HCT116 (cell line): ENCODE results near the gene COL18A1. TPM values are rescaled to one million over a fixed set of nuclear protein-coding genes. Genes with fewer than 3 reads are reported as not detected.

ENCODE experiments used
- ATAC-seq: fragments of 200-7000 bp; cut with Tn5 transposase; 2 replicates; pipeline ENCODE4 v1.9.1; 2020; ENCODE audit warnings: mild to moderate bottlenecking, moderate library complexity
- BruUV-seq: library from RNA; stranded (reverse); fragments of 400-500 nt; replicated peaks from 2 replicates; lab custom pipeline; 2021; lab: Mats Ljungman, UMichigan
- CTCF ChIA-PET: fragments of 300-600 bp; sonication (Branson Sonifier 250); formaldehyde crosslinking; loops from one replicate; lab custom pipeline; 2021; ENCODE audit warnings: antibody characterized with exemption; lab: Charles Lee
- POLR2A ChIA-PET: fragments of 300-600, 350-600 bp; sonication (Branson Sonifier 250); formaldehyde crosslinking; loops from one replicate; lab custom pipeline; 2021; ENCODE audit warnings: antibody characterized with exemption; lab: Charles Lee
- RAD21 ChIA-PET, 2 experiments: fragments of 300-600 bp; sonication (Branson Sonifier 250); formaldehyde crosslinking; loops; one replicate each; lab custom pipeline; 2023; ENCODE audit warnings: low total read pairs in 2 of 2; ENCODE audit not compliant: uncharacterized antibody in 2 of 2, unreplicated experiment in 2 of 2, low non-redundant PET in 1 of 2; lab: Charles Lee
- DNase-seq: peaks from one replicate; pipeline ENCODE4 v3.0.0-alpha.2; 2010; ENCODE audit warnings: low read depth, low spot score
- H2AFZ ChIP-seq: fragments of 200-600 bp; shearing (Covaris generic), sonication (generic); 2 replicates; pipeline ENCODE4 v1.6.1; 2017; ENCODE audit warnings: low read depth, mixed run types, mixed read lengths, antibody characterized with exemption, low read length; ENCODE audit not compliant: poor library complexity, severe bottlenecking
- H3K27ac ChIP-seq: 2 replicates; pipeline ENCODE4 v1.5.1; 2012; ENCODE audit warnings: low read depth, low read length
- H3K27me3 ChIP-seq: fragments of 200-600 bp; sonication (generic); 2 replicates; pipeline ENCODE4 v1.6.1; 2016; ENCODE audit warnings: mixed run types, low read length, mixed read lengths; ENCODE audit not compliant: insufficient read depth
- H3K36me3 ChIP-seq, 2 experiments: fragments of 200-500 bp in 1 of 2; fragments of 200-600 bp in 1 of 2; sonication (Bioruptor generic) in 1 of 2; sonication (generic) in 1 of 2; 2 replicates each; pipeline versions ENCODE4 v1.5.1 to v1.6.1; 2014 to 2016; ENCODE audit warnings: low read length in 2 of 2, inconsistent platforms in 1 of 2, mixed read lengths in 1 of 2, mixed run types in 1 of 2; ENCODE audit not compliant: insufficient read depth in 2 of 2, control insufficient read depth in 1 of 2
- H3K4me1 ChIP-seq, 2 experiments: fragments of 200-600 bp in 1 of 2; sonication (generic) in 1 of 2; 2 replicates each; pipeline versions ENCODE4 v1.5.1 to v1.6.1; 2012 to 2017; ENCODE audit warnings: low read length in 2 of 2, inconsistent platforms in 1 of 2, mild to moderate bottlenecking in 1 of 2, mixed read lengths in 1 of 2, mixed run types in 1 of 2, moderate library complexity in 1 of 2; ENCODE audit not compliant: insufficient read depth in 2 of 2, control insufficient read depth in 1 of 2
- H3K4me2 ChIP-seq: fragments of 200-600 bp; sonication (generic); 2 replicates; pipeline ENCODE4 v1.6.1; 2017; ENCODE audit warnings: mixed run types, low read length, mixed read lengths
- H3K4me3 ChIP-seq, 2 experiments: fragments of 200-600 bp in 1 of 2; sonication (generic) in 1 of 2; replicated peaks in 1 of 2; 2 replicates each; pipeline ENCODE4 v1.5.1; 2011 to 2016; ENCODE audit warnings: low read length in 2 of 2, control low read depth in 1 of 2, low read depth in 1 of 2, mild to moderate bottlenecking in 1 of 2, mixed read lengths in 1 of 2, mixed run types in 1 of 2
- H3K79me2 ChIP-seq: fragments of 200-600 bp; sonication (generic); 2 replicates; pipeline ENCODE4 v1.6.1; 2017; ENCODE audit warnings: mild to moderate bottlenecking, mixed run types, low read length, moderate library complexity, mixed read lengths; ENCODE audit not compliant: insufficient read depth
- H3K9ac ChIP-seq: fragments of 200-600 bp; sonication (generic); 2 replicates; pipeline ENCODE4 v1.6.1; 2016; ENCODE audit warnings: low read length, mixed read lengths
- H3K9me2 ChIP-seq: fragments of 200-600 bp; sonication (generic), shearing (Covaris generic); 2 replicates; pipeline ENCODE4 v1.6.1; 2017; ENCODE audit warnings: mixed run types, mild to moderate bottlenecking, moderate library complexity; ENCODE audit not compliant: insufficient read depth
- H3K9me3 ChIP-seq, 2 experiments: fragments of 200-500 bp in 1 of 2; fragments of 200-600 bp in 1 of 2; sonication (Bioruptor generic) in 1 of 2; sonication (generic) in 1 of 2; 2 replicates each; pipeline ENCODE4 v1.6.1; 2014 to 2017; ENCODE audit warnings: low read length in 2 of 2, mixed read lengths in 2 of 2, inconsistent platforms in 1 of 2, low read depth in 1 of 2, mild to moderate bottlenecking in 1 of 2, mixed run types in 1 of 2, moderate library complexity in 1 of 2; ENCODE audit not compliant: control insufficient read depth in 1 of 2, insufficient read depth in 1 of 2
- H4K20me1 ChIP-seq: fragments of 200-600 bp; sonication (generic), shearing (Covaris generic); 2 replicates; pipeline ENCODE4 v1.6.1; 2017; ENCODE audit warnings: mixed run types, mild to moderate bottlenecking, moderate library complexity; ENCODE audit not compliant: insufficient read depth
- ATF3 ChIP-seq: IDR thresholded peaks from 2 replicates; pipeline ENCODE4 v1.6.1; 2012
- CBX3 ChIP-seq: IDR thresholded peaks from 2 replicates; pipeline ENCODE4 v1.6.1; 2012; ENCODE audit warnings: low read depth
- CEBPB ChIP-seq: IDR thresholded peaks from 2 replicates; pipeline ENCODE4 v1.6.1; 2012; ENCODE audit warnings: low read depth
- CTCF ChIP-seq, 3 experiments: fragments of 200-600 bp in 1 of 3; sonication (generic) in 1 of 3; IDR thresholded peaks in 2 of 3; conservative IDR thresholded peaks in 1 of 3; 2 replicates each; pipeline ENCODE4 v1.5.1; 2012 to 2017; ENCODE audit warnings: low read depth in 2 of 3, low read length in 2 of 3, antibody characterized with exemption in 1 of 3, borderline replicate concordance in 1 of 3, control low read depth in 1 of 3, mild to moderate bottlenecking in 1 of 3, mixed read lengths in 1 of 3, mixed run types in 1 of 3, moderate library complexity in 1 of 3; ENCODE audit not compliant: insufficient read depth in 1 of 3
- EGR1 ChIP-seq: IDR thresholded peaks from 2 replicates; pipeline ENCODE4 v1.6.1; 2012; ENCODE audit warnings: low read depth
- ELF1 ChIP-seq: IDR thresholded peaks from 2 replicates; pipeline ENCODE4 v1.6.1; 2012; ENCODE audit warnings: low read depth, borderline replicate concordance
- EZH2 ChIP-seq: fragments of 200-600 bp; sonication (generic); IDR thresholded peaks from 2 replicates; pipeline ENCODE4 v1.6.1; 2017; ENCODE audit warnings: antibody characterized with exemption, mixed run types
- EZH2phosphoT487 ChIP-seq: fragments of 200-600 bp; IDR thresholded peaks from 2 replicates; pipeline ENCODE4 v1.6.1; 2018; ENCODE audit warnings: antibody characterized with exemption, borderline replicate concordance
- JUND ChIP-seq: IDR thresholded peaks from 2 replicates; pipeline ENCODE4 v1.6.1; 2012
- MAX ChIP-seq: IDR thresholded peaks from 2 replicates; pipeline ENCODE4 v1.6.1; 2012
- POLR2A ChIP-seq: IDR thresholded peaks from 2 replicates; pipeline ENCODE4 v1.7.0; 2011; ENCODE audit warnings: borderline replicate concordance; ENCODE audit not compliant: insufficient read depth, insufficient read length; ENCODE audit errors: extremely low read depth
- POLR2AphosphoS5 ChIP-seq: IDR thresholded peaks from 2 replicates; pipeline ENCODE4 v1.6.1; 2011; ENCODE audit warnings: mild to moderate bottlenecking, low read depth, low read length, moderate library complexity
- RAD21 ChIP-seq: IDR thresholded peaks from 2 replicates; pipeline ENCODE4 v1.6.1; 2012; ENCODE audit warnings: low read depth, mild to moderate bottlenecking
- SIN3A ChIP-seq: IDR thresholded peaks from 2 replicates; pipeline ENCODE4 v1.6.1; 2012; ENCODE audit warnings: low read depth
- SP1 ChIP-seq: IDR thresholded peaks from 2 replicates; pipeline ENCODE4 v1.6.1; 2012; ENCODE audit warnings: low read depth
- SRF ChIP-seq: IDR thresholded peaks from 2 replicates; pipeline ENCODE4 v1.6.1; 2012; ENCODE audit warnings: low read depth
- TCF7L2 ChIP-seq: IDR thresholded peaks from 2 replicates; pipeline ENCODE4 v1.7.0; 2011; ENCODE audit warnings: borderline replicate concordance, inconsistent platforms; ENCODE audit not compliant: insufficient read depth, insufficient read length; ENCODE audit errors: extremely low read depth
- ZBTB33 ChIP-seq: IDR thresholded peaks from 2 replicates; pipeline ENCODE4 v1.6.1; 2011; ENCODE audit warnings: mild to moderate bottlenecking, low read length, moderate library complexity; ENCODE audit not compliant: insufficient replicate concordance; ENCODE audit errors: extremely low read depth
- ZFX ChIP-seq: fragments of 450-650 bp; IDR thresholded peaks from 2 replicates; pipeline ENCODE4 v1.6.1; 2017
- ZNF274 ChIP-seq: fragments of 200-500 bp; sonication (Bioruptor generic); IDR thresholded peaks from 2 replicates; pipeline ENCODE4 v1.6.1; 2014; ENCODE audit warnings: mild to moderate bottlenecking, low read depth, low read length, inconsistent platforms
- intact Hi-C: fragments of 100-400 bp; cut with micrococcal nuclease; formaldehyde crosslinking; loops from 2 replicates; pipeline ENCODE4 v1.10.0; 2022
- total RNA-seq: library from RNA; stranded (reverse); gene quantifications from one replicate; pipeline ENCODE4 v1.2.1, GENCODE V29; 2021; ENCODE audit not compliant: unreplicated experiment

COL18A1 gene
- total RNA-seq, 1 experiment from 2014 or later = 59.5 TPM

DNA sequence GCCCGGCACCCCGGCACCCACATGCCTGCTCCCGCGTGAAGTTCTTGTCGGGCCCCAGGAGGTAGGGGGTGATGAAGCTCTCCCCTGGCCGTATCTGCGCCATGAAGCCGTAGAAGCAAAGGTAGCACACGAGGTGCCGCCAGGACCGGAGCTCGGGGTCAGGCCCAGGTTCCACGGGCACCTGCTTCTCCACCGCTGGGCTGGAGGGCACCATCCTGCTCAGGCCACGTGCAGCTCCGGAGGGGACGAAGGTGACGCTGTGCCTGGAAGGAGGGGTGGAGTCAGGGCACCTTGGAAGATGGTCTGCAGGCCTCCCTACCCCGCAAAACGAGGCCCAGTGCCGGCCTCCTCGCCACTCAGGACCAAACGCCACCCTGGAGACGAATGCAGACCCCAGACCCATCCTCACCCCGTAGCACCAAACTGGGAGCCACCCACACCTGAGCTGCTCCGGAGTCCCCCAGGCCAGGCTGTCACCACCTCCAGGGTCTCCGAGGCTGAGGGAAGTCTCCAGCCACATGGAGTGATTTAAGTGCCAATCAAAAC lies 132.9 kb downstream of the COL18A1 start:
- Histone ChIP-seq H3K27ac (no peak overlapping the region), H3K27me3 (no peaks in the 10 kb centered on the region), H3K9ac (no peak overlapping the region), H4K20me1 (no peaks in the 10 kb centered on the region), H2AFZ (no peak overlapping the region), H3K4me1 (peaks cover 4 to 12% of the 10 kb centered on the region in 2 experiments), H3K9me3 (no peaks in the 10 kb centered on the region), H3K4me2 (no peak overlapping the region), H3K79me2 (peaks cover 84% of the 10 kb centered on the region), H3K9me2 (no peaks in the 10 kb centered on the region), H3K4me3 (no peak overlapping the region), H3K36me3 (peaks cover 8 to 29% of the 10 kb centered on the region in 2 experiments; a peak in 2 of 4 replicates)
- no peak for DNase-seq
- no peak for ATAC-seq
- CTCF ChIA-PET = no interaction called here
- POLR2A ChIA-PET = interaction anchor here (0.8 kb wide), 1 partner anchor 32 kb away, joined by 3 read pairs; no protein-coding TSS in a partner anchor
- intact Hi-C loops = no loop called here
- RAD21 ChIA-PET = no interaction called here
- BruUV-seq = no TSS peak
- no peak for TF ChIP-seq CEBPB
- no peak for TF ChIP-seq MAX
- no peak for TF ChIP-seq CBX3
- no peak for TF ChIP-seq ATF3
- no peak for TF ChIP-seq POLR2A
- TF ChIP-seq JUND = no peak
- no peak for TF ChIP-seq EGR1
- TF ChIP-seq SP1 = no peak
- TF ChIP-seq TCF7L2 = no peak
- TF ChIP-seq SRF = no peak
- TF ChIP-seq EZH2 = no peak
- TF ChIP-seq ZBTB33 = no peak
- no peak for TF ChIP-seq ELF1
- TF ChIP-seq ZFX = no peak
- no peak for TF ChIP-seq CTCF (IDR thresholded peaks at IDR 0.05 in 2 of 3, conservative IDR thresholded peaks at IDR 0.05 in 1 of 3; ENCODE audit: borderline replicate concordance in 1 of 3, insufficient read depth in 1 of 3, low read depth in 2 of 3, low read length in 2 of 3)
- TF ChIP-seq RAD21 = no peak
- TF ChIP-seq SIN3A = no peak
- TF ChIP-seq POLR2AphosphoS5 = no peak
- TF ChIP-seq ZNF274 = no peak
- no peak for TF ChIP-seq EZH2phosphoT487
